ENCODE results near the gene TAF11. TPM values are rescaled to one million over a fixed set of nuclear protein-coding genes. Genes with fewer than 3 reads are reported as not detected.

Gene TAF11
- total RNA-seq, 1 donor from 2014 or later, result 11.3 TPM

DNA sequence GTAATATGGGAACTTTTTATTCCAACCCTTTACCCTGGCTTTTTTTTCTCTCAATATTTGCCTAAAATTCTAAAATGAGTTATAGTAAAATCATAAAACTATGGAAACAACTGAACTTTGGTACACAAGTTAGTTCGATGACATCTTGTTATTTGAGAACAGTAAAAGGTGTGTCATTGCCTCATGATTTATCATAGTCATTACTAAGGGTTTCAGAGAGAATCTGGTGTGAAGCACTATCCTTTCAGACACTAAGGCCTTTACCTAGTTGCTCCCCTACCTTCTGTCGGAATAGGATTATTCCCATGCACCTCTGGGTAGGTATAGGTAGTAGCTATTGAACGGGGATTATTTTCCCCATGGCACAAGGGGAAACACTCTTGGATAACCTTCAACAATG is 11.4 kb downstream of the TAF11 start:
- H3K4me3 ChIP-seq, result no peak overlapping the region

DNA sequence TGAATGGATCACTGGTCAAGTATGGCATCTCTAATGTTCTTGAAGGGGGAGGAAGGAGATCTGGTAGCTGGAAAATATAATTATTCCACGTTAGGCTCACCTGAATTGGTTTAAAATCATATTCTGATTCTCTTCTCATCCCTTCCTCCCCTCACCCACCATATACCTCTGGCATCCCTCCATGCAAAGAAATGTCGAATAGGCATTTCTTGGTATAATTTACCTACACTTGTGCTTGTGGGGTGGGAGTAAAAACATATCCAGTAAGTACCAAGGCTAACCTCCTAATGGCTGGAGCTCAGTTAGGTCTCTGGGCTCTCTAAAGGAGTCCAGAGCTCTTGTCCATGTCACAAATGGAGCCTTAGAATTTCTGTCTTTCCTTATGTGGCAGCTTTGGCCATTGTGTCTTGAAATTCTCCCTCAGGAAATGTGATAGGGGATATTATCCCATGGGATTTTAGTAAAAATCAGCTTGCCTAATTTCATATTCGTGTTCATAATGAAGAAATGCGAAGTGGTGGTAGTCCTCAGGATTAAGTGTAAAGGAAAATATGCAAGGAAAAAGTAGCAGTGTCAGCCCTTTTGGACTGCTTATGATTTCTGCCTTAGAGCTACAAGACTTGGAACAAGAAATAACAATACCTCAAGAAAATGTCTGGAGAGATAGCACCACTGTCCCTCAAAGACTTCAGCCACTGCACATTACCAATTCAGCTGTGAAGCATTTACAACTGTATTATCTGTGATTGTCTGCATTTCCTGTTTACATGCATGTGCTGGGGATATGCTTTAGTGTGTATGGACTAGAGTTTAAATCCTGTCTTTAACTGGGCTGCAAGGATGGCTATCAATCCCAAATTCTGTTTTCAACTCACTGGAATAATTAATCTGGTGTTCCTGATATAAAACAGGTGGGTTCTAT is 12.3 kb downstream of the TAF11 start:
- Histone ChIP-seq H3K36me3 (peaks cover 0 to 57% of the 10 kb centered on the region in 2 donors), H3K4me3 (no peak overlapping the region), H3K4me1 (no peaks in the 10 kb centered on the region), H3K9me3 (no peaks in the 10 kb centered on the region), H3K27me3 (no peaks in the 10 kb centered on the region), H3K27ac (no peak overlapping the region)
- DNase-seq (ENCODE audit: extremely low spot score in 2 of 2), result no peak
- intact Hi-C loops (cut with DNase I), result no loop called here
- TF ChIP-seq POLR2A (IDR thresholded peaks at IDR 0.05), result no peak
- no peak for TF ChIP-seq POLR2AphosphoS5 (IDR thresholded peaks at IDR 0.05; ENCODE audit: insufficient read depth in 1 of 2, low read depth in 1 of 2)
- TF ChIP-seq CTCF (IDR thresholded peaks at IDR 0.05), result no peak

More for the DNA sequence above, 11.4 kb downstream of the TAF11 start:
- Histone ChIP-seq H3K27ac (no peak overlapping the region), H3K9me3 (no peaks in the 10 kb centered on the region), H3K4me1 (no peaks in the 10 kb centered on the region), H3K36me3 (peaks cover 0 to 54% of the 10 kb centered on the region in 2 donors), H3K27me3 (no peaks in the 10 kb centered on the region)
- TF ChIP-seq POLR2AphosphoS5 (IDR thresholded peaks at IDR 0.05; ENCODE audit: insufficient read depth in 1 of 2, low read depth in 1 of 2) (no peak), POLR2A (IDR thresholded peaks at IDR 0.05) (no peak), CTCF (IDR thresholded peaks at IDR 0.05) (no peak)
- no peak for DNase-seq (ENCODE audit: extremely low spot score in 2 of 2)
- intact Hi-C loops (cut with DNase I), result no loop called here

DNA sequence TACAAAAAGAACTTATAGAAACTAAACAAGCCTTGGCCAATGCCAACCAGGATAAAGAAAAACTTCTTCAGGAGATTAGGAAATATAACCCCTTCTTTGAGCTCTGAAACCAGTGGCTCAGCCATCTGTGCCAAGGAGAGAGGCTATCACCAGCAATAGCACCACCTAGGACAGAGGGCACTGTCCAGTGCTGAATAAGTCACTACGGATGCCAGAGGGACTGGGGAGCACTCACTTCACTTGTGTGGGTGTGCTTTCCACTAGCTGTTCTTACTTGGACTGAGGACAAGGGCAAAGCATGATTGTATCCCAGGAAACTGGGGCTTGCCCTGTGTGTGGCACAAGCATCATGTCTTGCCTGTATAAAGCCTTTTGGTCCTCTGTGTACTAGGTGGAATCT is 15.5 kb downstream of the TAF11 start:
- H3K36me3 ChIP-seq, result peaks cover 0 to 38% of the 10 kb centered on the region in 2 donors
- H3K27ac ChIP-seq, result no peak overlapping the region
- DNase-seq (ENCODE audit: extremely low spot score in 2 of 2), result no peak
- TF ChIP-seq CTCF (IDR thresholded peaks at IDR 0.05) (no peak), POLR2A (IDR thresholded peaks at IDR 0.05) (no peak), POLR2AphosphoS5 (IDR thresholded peaks at IDR 0.05; ENCODE audit: insufficient read depth in 1 of 2, low read depth in 1 of 2) (no peak)
- H3K9me3 ChIP-seq, result no peaks in the 10 kb centered on the region
- no peaks in the 10 kb centered on the region for H3K4me1 ChIP-seq
- H3K4me3 ChIP-seq, result no peak overlapping the region
- no peaks in the 10 kb centered on the region for H3K27me3 ChIP-seq
- intact Hi-C loops (cut with DNase I), result no loop called here

DNA sequence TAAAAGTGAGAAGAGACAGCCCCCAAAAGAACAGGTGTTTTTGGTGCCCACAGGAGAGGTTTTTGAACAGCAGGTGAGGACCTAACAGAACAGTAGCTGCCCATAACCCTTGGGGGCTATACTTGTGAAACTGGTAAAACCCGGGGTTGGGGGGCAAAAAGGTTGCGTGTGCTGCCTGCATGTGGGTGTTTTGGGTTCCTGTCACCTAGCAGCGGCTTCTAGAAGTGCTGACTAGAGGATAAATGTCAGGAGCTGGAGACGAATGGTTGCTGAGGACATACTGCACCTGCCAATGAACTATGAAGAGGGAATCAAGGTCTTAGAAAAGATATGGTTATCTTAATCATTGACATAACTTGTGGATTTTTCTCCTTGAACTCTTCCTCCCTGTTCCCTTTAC is 16.0 kb downstream of the TAF11 start:
- no peak for DNase-seq (ENCODE audit: extremely low spot score in 2 of 2)
- H3K4me3 ChIP-seq, result no peak overlapping the region
- H3K27me3 ChIP-seq, result no peaks in the 10 kb centered on the region
- H3K4me1 ChIP-seq, result no peaks in the 10 kb centered on the region
- TF ChIP-seq POLR2AphosphoS5 (IDR thresholded peaks at IDR 0.05; ENCODE audit: insufficient read depth in 1 of 2, low read depth in 1 of 2) (no peak), CTCF (IDR thresholded peaks at IDR 0.05) (no peak), POLR2A (IDR thresholded peaks at IDR 0.05) (no peak)
- intact Hi-C loops (cut with DNase I), result no loop called here
- no peak overlapping the region for H3K27ac ChIP-seq
- H3K36me3 ChIP-seq, result peaks cover 0 to 34% of the 10 kb centered on the region in 2 donors
- no peaks in the 10 kb centered on the region for H3K9me3 ChIP-seq

GRCh38 chr6:34867484-34867883 is 20.4 kb downstream of the TAF11 start:
- no peaks in the 10 kb centered on the region for H3K9me3 ChIP-seq
- intact Hi-C loops (cut with DNase I), result no loop called here
- DNase-seq (ENCODE audit: extremely low spot score in 2 of 2), result no peak
- H3K4me3 ChIP-seq, result no peak overlapping the region
- H3K36me3 ChIP-seq, result peaks cover 0 to 22% of the 10 kb centered on the region in 2 donors
- no peaks in the 10 kb centered on the region for H3K27me3 ChIP-seq
- no peaks in the 10 kb centered on the region for H3K4me1 ChIP-seq
- TF ChIP-seq CTCF (IDR thresholded peaks at IDR 0.05), result no peak
- TF ChIP-seq POLR2AphosphoS5 (IDR thresholded peaks at IDR 0.05; ENCODE audit: insufficient read depth in 1 of 2, low read depth in 1 of 2), result no peak
- no peak for TF ChIP-seq POLR2A (IDR thresholded peaks at IDR 0.05)
- no peak overlapping the region for H3K27ac ChIP-seq

Measured in vagina (tissue), 2 donors.